ENCODE measurements around the gene STIM1.

The STIM1 gene

GRCh38 chr11:3909901-3910300 lies 54.4 kb downstream of the STIM1 start:
- H3K4me3 ChIP-seq (ENCODE audit: low read depth, low read length): no peak overlapping the region

- no peak overlapping the region for H3K4me3 ChIP-seq (ENCODE audit: low read depth, low read length)
These were observed 56.5 kb downstream of the STIM1 start for GRCh38 chr11:3911908-3912505.

GRCh38 chr11:3913921-3914320 lies 58.5 kb downstream of the STIM1 start:
- H3K4me3 ChIP-seq (ENCODE audit: low read depth, low read length): no peak overlapping the region

GRCh38 chr11:3914805-3915204 lies 59.3 kb downstream of the STIM1 start:
- H3K4me3 ChIP-seq (ENCODE audit: low read depth, low read length): no peak overlapping the region

GRCh38 chr11:3916962-3917361 lies 61.5 kb downstream of the STIM1 start:
- H3K4me3 ChIP-seq (ENCODE audit: low read depth, low read length): no peak overlapping the region

GRCh38 chr11:3920148-3920852 lies 64.8 kb downstream of the STIM1 start:
- no peak overlapping the region for H3K4me3 ChIP-seq (ENCODE audit: low read depth, low read length)

GRCh38 chr11:3922056-3922455 lies 66.6 kb downstream of the STIM1 start:
- no peak overlapping the region for H3K4me3 ChIP-seq (ENCODE audit: low read depth, low read length)

- no peak overlapping the region for H3K4me3 ChIP-seq (ENCODE audit: low read depth, low read length)
These were observed 70.0 kb downstream of the STIM1 start for GRCh38 chr11:3925513-3925912.

GRCh38 chr11:3926458-3927095 lies 71.1 kb downstream of the STIM1 start:
- H3K4me3 ChIP-seq (ENCODE audit: low read depth, low read length): no peak overlapping the region

- H3K4me3 ChIP-seq (ENCODE audit: low read depth, low read length): no peak overlapping the region
These were observed 71.8 kb downstream of the STIM1 start for GRCh38 chr11:3927129-3927796.

- no peak overlapping the region for H3K4me3 ChIP-seq (ENCODE audit: low read depth, low read length)
These were observed 73.8 kb downstream of the STIM1 start for GRCh38 chr11:3929232-3929631.

GRCh38 chr11:3929649-3930048 lies 74.2 kb downstream of the STIM1 start:
- no peak overlapping the region for H3K4me3 ChIP-seq (ENCODE audit: low read depth, low read length)

- no peak overlapping the region for H3K4me3 ChIP-seq (ENCODE audit: low read depth, low read length)
These were observed 77.2 kb downstream of the STIM1 start for GRCh38 chr11:3932698-3933097.

- H3K4me3 ChIP-seq (ENCODE audit: low read depth, low read length): no peak overlapping the region
These were observed 77.7 kb downstream of the STIM1 start for GRCh38 chr11:3933165-3933628.

- no peak overlapping the region for H3K4me3 ChIP-seq (ENCODE audit: low read depth, low read length)
These were observed 79.2 kb downstream of the STIM1 start for GRCh38 chr11:3934658-3935057.

GRCh38 chr11:3936517-3936916 lies 81.1 kb downstream of the STIM1 start:
- H3K4me3 ChIP-seq (ENCODE audit: low read depth, low read length): no peak overlapping the region

- H3K4me3 ChIP-seq (ENCODE audit: low read depth, low read length): no peak overlapping the region
These were observed 83.7 kb downstream of the STIM1 start for GRCh38 chr11:3939211-3939610.

GRCh38 chr11:3939651-3940190 lies 84.3 kb downstream of the STIM1 start:
- no peak overlapping the region for H3K4me3 ChIP-seq (ENCODE audit: low read depth, low read length)

- H3K4me3 ChIP-seq (ENCODE audit: low read depth, low read length): no peak overlapping the region
These were observed 86.9 kb downstream of the STIM1 start for GRCh38 chr11:3942160-3942955.

- no peak overlapping the region for H3K4me3 ChIP-seq (ENCODE audit: low read depth, low read length)
These were observed 87.6 kb downstream of the STIM1 start for GRCh38 chr11:3942956-3943497.
